H1 (cell line): ENCODE results near the gene E2F3. TPM values are rescaled to one million over a fixed set of nuclear protein-coding genes. Genes with fewer than 3 reads are reported as not detected.

ENCODE experiments used
- CTCF ChIA-PET: fragments of 300-600 bp; sonication (Branson Sonifier 250); formaldehyde crosslinking; loops from one replicate; lab custom pipeline; 2021; ENCODE audit not compliant: partially characterized antibody; lab: Charles Lee
- POLR2A ChIA-PET: fragments of 300-600 bp; sonication (Branson Sonifier 250); formaldehyde crosslinking; loops from one replicate; lab custom pipeline; 2021; ENCODE audit warnings: inconsistent platforms; ENCODE audit not compliant: partially characterized antibody; lab: Charles Lee
- DNase-seq, 2 experiments: peaks; one replicate each; pipeline versions ENCODE4 v3.0.0 to v3.0.0-alpha.2; 2010 to 2022; ENCODE audit warnings: low spot score in 2 of 2, low read depth in 1 of 2, mixed read lengths in 1 of 2
- FAIRE-seq: peaks from 2 replicates; lab custom pipeline; 2011; peaks lifted over from hg19 to GRCh38; lab: Jason Lieb, UNC
- H2AFZ ChIP-seq: 2 replicates; pipeline ENCODE4 v1.8.1; 2012; ENCODE audit warnings: low read length, inconsistent platforms
- H2AK5ac ChIP-seq: 2 replicates; pipeline ENCODE4 v1.6.1; 2013; ENCODE audit warnings: low read depth, low read length
- H2BK120ac ChIP-seq: replicated peaks from 2 replicates; pipeline ENCODE3; 2013; ENCODE audit warnings: low read depth, low read length, inconsistent platforms
- H2BK12ac ChIP-seq: 2 replicates; pipeline ENCODE4 v1.6.1; 2013; ENCODE audit warnings: low read depth, low read length
- H2BK15ac ChIP-seq: 2 replicates; pipeline ENCODE4 v1.6.1; 2013; ENCODE audit warnings: low read length
- H2BK20ac ChIP-seq: 2 replicates; pipeline ENCODE4 v1.6.1; 2013; ENCODE audit warnings: low read length
- H2BK5ac ChIP-seq: 2 replicates; pipeline ENCODE4 v1.6.1; 2013; ENCODE audit warnings: low read depth, low read length
- H3K14ac ChIP-seq: 2 replicates; pipeline ENCODE4 v1.6.1; 2013; ENCODE audit warnings: inconsistent platforms; ENCODE audit not compliant: insufficient read length
- H3K18ac ChIP-seq: 2 replicates; pipeline ENCODE4 v1.6.1; 2013; ENCODE audit warnings: low read length; ENCODE audit errors: extremely low read depth
- H3K23ac ChIP-seq: 2 replicates; pipeline ENCODE4 v1.6.1; 2013; ENCODE audit warnings: inconsistent platforms; ENCODE audit not compliant: insufficient read length
- H3K23me2 ChIP-seq: 2 replicates; pipeline ENCODE4 v1.6.1; 2013; ENCODE audit warnings: low read depth, low read length
- H3K27ac ChIP-seq: 2 replicates; pipeline ENCODE4 v1.6.1; 2011; ENCODE audit warnings: low read depth, low read length, inconsistent platforms
- H3K27me3 ChIP-seq, 4 experiments: replicated peaks in 1 of 4; 1 replicate in 1 of 4; 2 replicates in 3 of 4; pipeline versions ENCODE4 v1.6.1 to v1.8.1; 2011 to 2013; ENCODE audit warnings: low read length in 3 of 4, mild to moderate bottlenecking in 3 of 4, inconsistent platforms in 2 of 4, mixed read lengths in 2 of 4, moderate library complexity in 1 of 4; ENCODE audit not compliant: control insufficient read depth in 3 of 4, insufficient read depth in 3 of 4; ENCODE audit errors: extremely low read depth in 1 of 4
- H3K36me3 ChIP-seq, 4 experiments: 2 replicates each; pipeline versions ENCODE4 v1.6.1 to v1.8.1; 2011 to 2013; ENCODE audit warnings: mild to moderate bottlenecking in 4 of 4, low read length in 3 of 4, moderate library complexity in 2 of 4, control low read depth in 1 of 4, inconsistent platforms in 1 of 4; ENCODE audit not compliant: insufficient read depth in 4 of 4, control insufficient read depth in 2 of 4
- H3K4ac ChIP-seq: replicated peaks from 2 replicates; pipeline ENCODE3; 2013; ENCODE audit warnings: low read length, low read depth, mixed read lengths, inconsistent platforms; ENCODE audit not compliant: insufficient read length
- H3K4me1 ChIP-seq, 4 experiments: replicated peaks in 1 of 4; 1 replicate in 1 of 4; 2 replicates in 3 of 4; pipeline versions ENCODE4 v1.6.1 to v1.8.1; 2011 to 2013; ENCODE audit warnings: low read length in 3 of 4, inconsistent platforms in 2 of 4, mixed read lengths in 1 of 4; ENCODE audit not compliant: insufficient read depth in 4 of 4, control insufficient read depth in 3 of 4
- H3K4me2 ChIP-seq, 2 experiments: 2 replicates each; pipeline versions ENCODE4 v1.6.1 to v1.8.1; 2011 to 2013; ENCODE audit warnings: low read depth in 2 of 2, low read length in 2 of 2, control low read depth in 1 of 2, inconsistent platforms in 1 of 2, mild to moderate bottlenecking in 1 of 2; ENCODE audit not compliant: insufficient read depth in 1 of 2
- H3K4me3 ChIP-seq, 4 experiments: fragments of 200-600, 300-600 bp in 1 of 4; sonication (generic), shearing (Covaris generic), sonication (Bioruptor Twin) in 1 of 4; 2 replicates each; pipeline versions ENCODE4 v1.5.1 to v1.8.1; 2011 to 2016; ENCODE audit warnings: low read length in 4 of 4, low read depth in 3 of 4, control low read depth in 2 of 4, inconsistent platforms in 2 of 4, mild to moderate bottlenecking in 2 of 4, mixed read lengths in 1 of 4, moderate library complexity in 1 of 4; ENCODE audit not compliant: insufficient read depth in 2 of 4; ENCODE audit errors: extremely low read depth in 1 of 4
- H3K56ac ChIP-seq: replicated peaks from 2 replicates; pipeline ENCODE3; 2013; ENCODE audit warnings: low read depth, mild to moderate bottlenecking, mixed read lengths, low read length, inconsistent platforms; ENCODE audit not compliant: insufficient read length
- H3K79me1 ChIP-seq: 2 replicates; pipeline ENCODE4 v1.6.1; 2013; ENCODE audit warnings: low read depth, low read length, control low read depth
- H3K79me2 ChIP-seq, 2 experiments: 2 replicates each; pipeline versions ENCODE4 v1.6.1 to v1.8.1; 2012 to 2013; ENCODE audit warnings: low read length in 2 of 2, mild to moderate bottlenecking in 2 of 2, inconsistent platforms in 1 of 2; ENCODE audit not compliant: insufficient read depth in 2 of 2, control insufficient read depth in 1 of 2
- H3K9ac ChIP-seq, 4 experiments: replicated peaks in 1 of 4; 1 replicate in 1 of 4; 2 replicates in 3 of 4; pipeline versions ENCODE4 v1.6.1 to v1.8.1; 2011 to 2013; ENCODE audit warnings: low read depth in 3 of 4, low read length in 3 of 4, control low read depth in 2 of 4, mild to moderate bottlenecking in 2 of 4, moderate library complexity in 2 of 4, inconsistent platforms in 1 of 4; ENCODE audit errors: extremely low read depth in 1 of 4
- H3K9me3 ChIP-seq, 2 experiments: 2 replicates each; pipeline versions ENCODE4 v1.6.1 to v1.8.1; 2012 to 2013; ENCODE audit warnings: mild to moderate bottlenecking in 2 of 2, moderate library complexity in 2 of 2, control low read depth in 1 of 2, inconsistent platforms in 1 of 2, low read depth in 1 of 2, low read length in 1 of 2, mixed read lengths in 1 of 2; ENCODE audit not compliant: insufficient read depth in 2 of 2
- H4K20me1 ChIP-seq, 2 experiments: replicated peaks in 1 of 2; 2 replicates each; pipeline versions ENCODE3 to v1.8.1; 2011 to 2013; ENCODE audit warnings: inconsistent platforms in 2 of 2, low read length in 2 of 2, mild to moderate bottlenecking in 1 of 2; ENCODE audit not compliant: insufficient read depth in 2 of 2, control insufficient read depth in 1 of 2
- H4K5ac ChIP-seq: 2 replicates; pipeline ENCODE4 v1.6.1; 2013; ENCODE audit warnings: low read length, low read depth, mixed read lengths, inconsistent platforms; ENCODE audit not compliant: insufficient read length
- H4K8ac ChIP-seq: 2 replicates; pipeline ENCODE4 v1.8.0; 2013; ENCODE audit warnings: mild to moderate bottlenecking, moderate library complexity, low read length, inconsistent platforms; ENCODE audit not compliant: insufficient read depth; ENCODE audit errors: extremely low read depth
- H4K91ac ChIP-seq: replicated peaks from 2 replicates; pipeline ENCODE3; 2013; ENCODE audit warnings: low read length, mixed read lengths, inconsistent platforms; ENCODE audit not compliant: insufficient read length
- GABPA ChIP-seq: IDR thresholded peaks from 2 replicates; pipeline ENCODE4 v1.6.1; 2011; ENCODE audit warnings: mild to moderate bottlenecking, low read length, moderate library complexity, borderline replicate concordance; ENCODE audit not compliant: insufficient read depth
- JUND ChIP-seq: IDR thresholded peaks from 2 replicates; pipeline ENCODE4 v1.6.1; 2011; ENCODE audit warnings: mild to moderate bottlenecking, improper control_type of control experiment, low read length
- RFX5 ChIP-seq: IDR thresholded peaks from 2 replicates; pipeline ENCODE4 v1.6.1; 2011; ENCODE audit warnings: low read depth, low read length, improper control_type of control experiment, borderline replicate concordance
- SRF ChIP-seq: IDR thresholded peaks from 2 replicates; pipeline ENCODE4 v1.6.1; 2011; ENCODE audit warnings: mild to moderate bottlenecking, low read depth, low read length, moderate library complexity
- TAF7 ChIP-seq: optimal IDR thresholded peaks from 2 replicates; pipeline ENCODE3; 2011; ENCODE audit warnings: low read depth, mild to moderate bottlenecking, inconsistent platforms, low read length, moderate library complexity, borderline replicate concordance
- WGBS, 2 experiments: shearing (Covaris generic) in 1 of 2; methylation state at CpG; one replicate each; pipeline versions ENCODE4 v1.1.6 to v1.1.7; 2013 to 2015; ENCODE audit warnings: low lambda C conversion rate in 2 of 2, mixed read lengths in 2 of 2, inconsistent platforms in 1 of 2, low coverage in 1 of 2, missing lambda C conversion rate in 1 of 2; ENCODE audit not compliant: insufficient replicate concordance in 2 of 2, insufficient coverage in 1 of 2, insufficient read length in 1 of 2; ENCODE audit errors: extremely low coverage in 1 of 2, missing lambda C conversion rate in 1 of 2; 5-methylcytosine and 5-hydroxymethylcytosine counted together
- long read RNA-seq, 2 experiments: library from RNA in 1 of 2; library from capped mRNA in 1 of 2; stranded (forward); transcript quantifications; one replicate each; pipeline ENCODE4 v2.0.0, GENCODE V29; 2021; ENCODE audit warnings: inconsistent platforms in 1 of 2
- polyA minus RNA-seq, 3 experiments: library from RNA; depleted of rRNA, polyadenylated mRNA; stranded (reverse); fragments of >200 nt; gene quantifications; 1 replicate in 2 of 3; 2 replicates in 1 of 3; pipeline ENCODE4 v1.2.3, GENCODE V29; 2011
- polyA plus RNA-seq, 7 experiments: library from polyadenylated mRNA; depleted of rRNA in 3 of 7; stranded (reverse) in 5 of 7; unstranded in 2 of 7; fragments of >200 nt in 5 of 7; fragments of 200-250 nt in 2 of 7; gene quantifications; 1 replicate in 5 of 7; 2 replicates in 1 of 7; 4 replicates in 1 of 7; pipeline versions ENCODE4 v1.2.1 to v1.2.3, GENCODE V29; 2011 to 2013; ENCODE audit warnings: missing spikeins in 2 of 7, mixed read lengths in 2 of 7
- total RNA-seq: library from RNA; stranded (reverse); fragmentation: NEBNext Ultra II Directional; extraction: Animal tissue kit (Norgen Biotek cat#: 25700); gene quantifications from 2 replicates; pipeline ENCODE4 v1.2.1, GENCODE V29; 2021
- TF ChIP-seq, protein P1 (sequence below): IDR thresholded peaks from 2 replicates; pipeline ENCODE4 v1.6.1; 2011; ENCODE audit warnings: low read length, improper control_type of control experiment

Gene E2F3
- total RNA-seq (41.4 and 42.2 TPM in 2 replicates), polyA plus RNA-seq (2011; rRNA removed) (10.5 and 14.9 TPM in 2 replicates), polyA minus RNA-seq (2011; rRNA and poly(A)+ RNA removed) (23.3 and 25.9 TPM in 2 replicates)
- polyA plus RNA-seq (2011; cell fraction: cytosol; rRNA removed), result 15.7 TPM
- 14.0 TPM for polyA plus RNA-seq (2011; cell fraction: nucleus; rRNA removed)
- 20.8 to 29.1 TPM (median 25.0 TPM) in 4 replicates for polyA plus RNA-seq (2012, experiment 1 of 2)
- 6.1 TPM for polyA plus RNA-seq (2012, experiment 2 of 2)
- 28.1 TPM for polyA plus RNA-seq (2013, experiment 1 of 2)
- 27.1 TPM for polyA plus RNA-seq (2013, experiment 2 of 2)
- 15.0 TPM for polyA minus RNA-seq (2011; cell fraction: cytosol; rRNA and poly(A)+ RNA removed)
- polyA minus RNA-seq (2011; cell fraction: nucleus; rRNA and poly(A)+ RNA removed), result 20.0 TPM
- long read RNA-seq, experiment 1, partial matches to known transcripts, result 28 of 37 reads
- long read RNA-seq, experiment 1, other reads (novel, unspliced or antisense), result 9 of 37 reads
- long read RNA-seq, experiment 2, partial matches to known transcripts, result 0 of 8 reads
- long read RNA-seq, experiment 2, other reads (novel, unspliced or antisense), result 8 of 8 reads

DNA sequence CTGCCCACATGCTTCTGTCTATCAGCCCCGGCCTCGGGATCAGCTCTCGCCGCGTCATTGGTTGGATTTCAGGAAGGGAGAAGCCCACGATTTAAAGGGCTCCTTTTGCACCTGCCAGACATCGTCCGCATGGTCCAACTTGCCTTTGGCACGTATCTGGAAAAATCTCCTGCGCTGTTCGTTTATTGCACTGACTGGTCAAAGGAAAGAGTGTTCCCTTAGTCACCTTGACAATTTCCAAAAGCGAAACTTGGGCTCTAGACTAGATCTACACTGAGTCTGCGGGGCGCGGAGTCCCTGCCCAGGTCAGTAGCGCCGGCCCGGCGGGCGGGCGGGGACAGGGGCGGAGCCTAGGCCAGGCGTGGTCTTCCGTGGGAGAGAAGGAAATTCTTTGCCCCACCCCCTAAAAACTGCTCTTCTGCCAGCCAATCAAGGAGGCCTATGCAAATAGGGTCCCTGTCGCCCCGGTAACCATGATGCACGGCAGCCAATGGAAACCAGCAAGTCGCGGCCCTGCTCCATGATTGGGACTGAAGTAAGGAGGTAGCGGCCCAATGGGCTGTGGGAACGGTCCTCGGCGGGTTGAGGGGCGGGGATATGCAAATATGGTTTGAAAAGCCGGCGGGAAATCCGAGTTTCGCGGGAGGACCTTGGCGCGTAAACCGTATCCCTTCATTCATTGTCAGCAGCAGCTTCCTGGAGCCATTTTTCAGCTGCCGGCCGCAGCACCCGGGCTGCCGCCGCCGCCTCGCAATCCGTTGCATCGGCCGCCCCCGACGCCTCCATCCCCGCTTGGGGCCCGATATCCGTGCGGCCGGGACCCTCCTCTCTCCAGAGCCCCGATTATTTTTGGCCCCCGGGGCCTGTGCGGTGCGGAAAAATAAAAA is at the start of gene E2F3:
E2F3 (plus strand) TSS at position 675 of the 887 bp plus-strand sequence. CDS start 354 bp downstream, outside the sequence.
- peak; percentile 96 for FAIRE-seq
- peak within 1 kb of the TSS; percentile 82 for H2BK5ac ChIP-seq
- H3K4ac ChIP-seq, result peak within 1 kb of the TSS; percentile 73
- no peak within 1 kb of the TSS for H2BK12ac ChIP-seq
- H2BK15ac ChIP-seq, result peak within 1 kb of the TSS; percentile 75; the same call in 1 of the 2 replicates
- H3K18ac ChIP-seq, result peak within 1 kb of the TSS; percentile 85
- no peak within 1 kb of the TSS for H2BK20ac ChIP-seq
- no peak within 1 kb of the TSS for H3K14ac ChIP-seq
- H4K8ac ChIP-seq, result peak within 1 kb of the TSS; percentile 98
- H3K36me3 ChIP-seq, result peaks cover under 1 to 7% (median 6%) of the 10 kb centered on the region in 4 experiments; a peak in 5 of 8 replicates
- 1% methylated on average over 51 of the region's 63 CpGs; no CpG with 5 or more reads in 1 of the 2 experiments for WGBS, 2 experiments
- H4K5ac ChIP-seq, result peak within 1 kb of the TSS; percentile 71
- peaks cover under 1 to 2% of the 10 kb centered on the region in 2 experiments for H4K20me1 ChIP-seq
- H3K23ac ChIP-seq, result no peak within 1 kb of the TSS
- peak within 1 kb of the TSS; percentile 72 for H3K56ac ChIP-seq
- DNase-seq, result peak; percentile 95 to 99
- no peaks in the 10 kb centered on the region for H3K9me3 ChIP-seq
- H2AFZ ChIP-seq, result peak within 1 kb of the TSS; percentile 82; the same call in 1 of the 2 replicates
- no peak within 1 kb of the TSS for H2BK120ac ChIP-seq
- peak within 1 kb of the TSS; percentile 93 for H3K27ac ChIP-seq
- peaks cover 11 to 30% of the 10 kb centered on the region in 2 experiments for H3K79me2 ChIP-seq
- peak within 1 kb of the TSS; percentile 62 to 88 (median 84) for H3K4me3 ChIP-seq
- H3K4me2 ChIP-seq, result peak within 1 kb of the TSS; percentile 92 to 93
- CTCF ChIA-PET, result interaction anchor here (0.6 to 2.8 kb wide), 6 partner anchors 11 to 261 kb away, joined by 3 to 7 read pairs (median 4); no protein-coding TSS in a partner anchor
- peaks cover 8% of the 10 kb centered on the region for H3K23me2 ChIP-seq
- H3K27me3 ChIP-seq, result no peaks in the 10 kb centered on the region; a peak in 1 of 7 replicates
- H2AK5ac ChIP-seq, result no peak within 1 kb of the TSS
- POLR2A ChIA-PET, result interaction anchor here (0.7 to 1.9 kb wide), 7 partner anchors 9 to 126 kb away, joined by 3 to 7 read pairs (median 3); no protein-coding TSS in a partner anchor
- H3K79me1 ChIP-seq, result peaks cover 2% of the 10 kb centered on the region; the same call in 1 of the 2 replicates
- peak within 1 kb of the TSS; percentile 93 to 100 (median 96) for H3K9ac ChIP-seq
- H4K91ac ChIP-seq, result peak within 1 kb of the TSS; percentile 83
- peaks cover 0 to 3% (median under 1%) of the 10 kb centered on the region in 4 experiments; a peak in 3 of 7 replicates for H3K4me1 ChIP-seq
- TF ChIP-seq, protein P1, sequence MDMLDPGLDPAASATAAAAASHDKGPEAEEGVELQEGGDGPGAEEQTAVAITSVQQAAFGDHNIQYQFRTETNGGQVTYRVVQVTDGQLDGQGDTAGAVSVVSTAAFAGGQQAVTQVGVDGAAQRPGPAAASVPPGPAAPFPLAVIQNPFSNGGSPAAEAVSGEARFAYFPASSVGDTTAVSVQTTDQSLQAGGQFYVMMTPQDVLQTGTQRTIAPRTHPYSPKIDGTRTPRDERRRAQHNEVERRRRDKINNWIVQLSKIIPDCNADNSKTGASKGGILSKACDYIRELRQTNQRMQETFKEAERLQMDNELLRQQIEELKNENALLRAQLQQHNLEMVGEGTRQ, result no peak; the same call in 1 of the 2 replicates
- TF ChIP-seq JUND (no peak), GABPA (no peak), RFX5 (no peak; the same call in 1 of the 2 replicates), SRF (no peak), TAF7 (peak; percentile 99)
